HG02852 (cell line): ENCODE results near the gene THBS3.
"Not testable (repeated sequence)": the region's sequence is repeated elsewhere in the genome, so short reads cannot be mapped to it uniquely, and the experiment has no call there.

Source experiments
- ATAC-seq: cut with Tn5 transposase; IDR thresholded peaks from one replicate; pipeline ENCODE4 v1.9.1; 2021; ENCODE audit warnings: mild to moderate bottlenecking, moderate library complexity; ENCODE audit not compliant: unreplicated experiment

The THBS3 gene

GRCh38 chr1:155191904-155192303 is 15.8 kb downstream of the THBS3 start:
- ATAC-seq, result no peak

- not testable (repeated sequence) for ATAC-seq
Observed at GRCh38 chr1:155189926-155190325, 17.8 kb downstream of the THBS3 start.

- ATAC-seq, result no peak
Observed at GRCh38 chr1:155188268-155188667, 19.4 kb downstream of the THBS3 start.

- no peak for ATAC-seq
Observed at GRCh38 chr1:155187456-155187891, 20.2 kb downstream of the THBS3 start.

- ATAC-seq, result no peak
Observed at GRCh38 chr1:155186794-155187455, 20.8 kb downstream of the THBS3 start.

- no peak for ATAC-seq
Observed at GRCh38 chr1:155186067-155186793, 21.5 kb downstream of the THBS3 start.

- no peak for ATAC-seq
Observed at GRCh38 chr1:155185783-155186066, 22.0 kb downstream of the THBS3 start.

GRCh38 chr1:155184835-155185782 is 22.6 kb downstream of the THBS3 start:
- no peak for ATAC-seq

- ATAC-seq, result no peak
Observed at GRCh38 chr1:155184351-155184811, 23.3 kb downstream of the THBS3 start.

GRCh38 chr1:155183775-155184221 is 23.9 kb downstream of the THBS3 start:
- ATAC-seq, result no peak

GRCh38 chr1:155182052-155182550 is 25.6 kb downstream of the THBS3 start:
- no peak for ATAC-seq

GRCh38 chr1:155181371-155182051 is 26.2 kb downstream of the THBS3 start:
- ATAC-seq, result no peak

- ATAC-seq, result no peak
Observed at GRCh38 chr1:155179112-155180031, 28.3 kb downstream of the THBS3 start.

GRCh38 chr1:155178441-155179111 is 29.1 kb downstream of the THBS3 start:
- ATAC-seq, result no peak

GRCh38 chr1:155177918-155178281 is 29.8 kb downstream of the THBS3 start:
- no peak for ATAC-seq

GRCh38 chr1:155177192-155177917 is 30.3 kb downstream of the THBS3 start:
- ATAC-seq, result no peak

- no peak for ATAC-seq
Observed at GRCh38 chr1:155176544-155177071, 31.1 kb downstream of the THBS3 start.

GRCh38 chr1:155175927-155176371 is 31.7 kb downstream of the THBS3 start:
- ATAC-seq, result no peak
